ENCODE measurements around the gene SLC12A1. TPM values are rescaled to one million over a fixed set of nuclear protein-coding genes. Genes with fewer than 3 reads are reported as not detected.
"Not testable (repeated sequence)": the region's sequence is repeated elsewhere in the genome, so short reads cannot be mapped to it uniquely, and the experiment has no call there.

SLC12A1 gene
- total RNA-seq, 1 donor from 2014 or later, result not detected

DNA sequence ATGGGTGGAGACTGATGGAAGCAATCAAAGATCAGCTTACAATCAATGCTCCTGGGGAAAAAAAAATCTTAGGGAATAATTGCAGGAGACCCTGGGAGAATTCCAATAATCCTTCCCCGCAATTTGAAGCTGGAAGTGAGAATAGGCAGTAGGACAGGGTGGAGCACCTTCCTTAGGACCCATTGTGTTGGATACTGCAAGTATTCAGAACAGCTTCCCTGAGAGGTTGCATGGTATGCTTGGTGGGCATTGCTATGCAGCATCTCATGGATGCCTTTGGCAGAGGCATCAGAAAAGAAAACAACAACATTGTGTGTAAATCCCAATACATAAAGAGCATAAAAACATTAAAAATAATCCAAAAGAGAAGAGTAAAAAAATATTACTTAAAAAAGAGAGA is 100.5 kb downstream of the SLC12A1 start:
- no peak for DNase-seq (ENCODE audit: low read depth)

DNA sequence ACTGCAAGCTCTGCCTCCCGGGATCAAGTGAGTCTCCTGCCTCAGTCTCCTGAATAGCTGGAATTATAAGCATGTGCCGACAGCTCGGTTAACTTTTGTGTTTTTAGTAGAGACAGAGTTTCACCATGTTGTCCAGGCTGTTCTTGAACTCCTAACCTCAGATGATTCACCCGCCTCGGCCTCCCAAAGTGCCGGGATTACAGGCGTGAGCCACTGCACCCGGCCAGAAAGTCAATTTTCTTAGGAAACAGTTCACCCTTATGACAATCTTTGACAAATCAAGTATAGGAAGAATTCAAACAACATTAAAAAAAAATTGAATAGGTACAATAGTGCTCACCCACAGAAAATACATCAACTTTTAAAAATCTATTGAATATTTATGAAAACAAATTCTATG is 101.5 kb downstream of the SLC12A1 start:
- DNase-seq (ENCODE audit: low read depth), result no peak

DNA sequence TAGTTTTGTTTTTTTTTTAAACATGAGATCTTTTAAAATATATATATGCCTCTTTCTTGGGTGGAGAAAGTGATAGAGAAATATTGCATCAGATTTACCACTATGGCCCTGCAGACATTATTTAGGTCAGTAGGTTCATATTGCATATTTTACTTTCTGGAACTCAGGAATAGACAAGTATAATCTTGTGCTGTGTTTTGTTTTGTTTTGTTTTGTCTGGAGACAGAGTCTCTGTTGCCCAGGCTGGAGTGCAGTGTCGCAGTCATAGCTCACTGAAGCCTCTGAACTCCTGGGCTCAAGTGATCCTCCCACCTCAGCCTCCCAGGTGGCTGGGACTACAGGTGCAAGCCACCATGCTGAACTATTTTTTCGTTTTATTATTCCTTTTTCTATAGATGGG is 103.6 kb downstream of the SLC12A1 start:
- DNase-seq (ENCODE audit: low read depth), result no peak

DNA sequence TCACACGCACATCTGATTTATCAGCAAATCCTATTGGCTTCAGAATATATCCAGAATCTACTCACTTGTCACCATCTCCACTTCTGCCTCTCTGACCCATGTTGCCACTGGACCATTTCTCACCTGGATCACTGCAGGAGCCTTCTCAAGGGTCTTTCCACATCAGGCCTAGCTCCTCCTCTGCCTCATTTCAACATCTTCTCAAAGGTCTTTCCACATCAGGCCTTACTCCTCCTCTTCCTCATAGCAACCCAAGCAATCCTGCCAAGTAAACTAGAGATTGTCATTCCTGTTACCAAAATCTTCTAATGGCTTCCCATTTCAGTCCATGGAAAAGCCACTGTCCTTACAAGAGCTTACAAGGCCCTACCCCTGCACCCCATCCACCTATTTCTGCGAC is 107.1 kb downstream of the SLC12A1 start:
- DNase-seq (ENCODE audit: low read depth), result no peak

DNA sequence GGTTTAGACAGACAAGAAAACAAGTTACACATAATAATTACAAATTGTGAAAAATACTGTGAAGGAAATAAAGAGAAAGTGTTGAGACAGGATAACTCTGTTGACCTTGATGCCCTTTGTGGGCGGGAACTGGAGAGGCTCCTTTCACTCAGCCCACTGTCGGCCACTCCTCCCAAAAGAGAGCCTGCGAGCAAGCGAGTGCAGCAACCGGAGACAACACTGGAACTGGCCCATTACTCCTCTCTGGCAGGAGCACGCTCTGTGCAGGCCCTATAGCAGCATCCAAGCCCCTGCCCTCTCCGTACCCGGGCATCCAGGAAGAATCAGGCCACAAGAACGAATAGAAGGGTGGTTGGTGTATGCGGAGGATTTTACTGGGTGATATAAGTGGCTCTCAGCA is 108.9 kb downstream of the SLC12A1 start:
- no peak for DNase-seq (ENCODE audit: low read depth)

DNA sequence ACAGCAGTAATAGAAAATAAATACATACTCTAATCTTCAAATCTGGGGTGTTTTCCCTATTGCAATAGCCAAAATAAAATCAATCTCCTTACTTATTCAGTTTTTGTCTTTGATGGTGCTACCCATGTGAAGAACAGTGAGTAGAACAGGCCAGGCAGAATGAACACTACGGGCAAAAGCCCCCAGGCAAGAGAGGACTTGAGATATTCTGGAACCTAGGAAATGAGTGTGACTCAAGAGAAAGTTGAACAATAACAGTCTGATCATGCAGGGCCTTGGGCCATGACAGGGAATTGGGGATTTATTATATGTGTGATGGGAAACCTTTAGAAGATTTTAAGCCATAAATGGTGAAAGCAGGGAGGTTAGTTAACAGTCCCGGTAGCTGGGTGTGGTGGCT is 111.1 kb downstream of the SLC12A1 start:
- no peak for DNase-seq (ENCODE audit: low read depth)

DNA sequence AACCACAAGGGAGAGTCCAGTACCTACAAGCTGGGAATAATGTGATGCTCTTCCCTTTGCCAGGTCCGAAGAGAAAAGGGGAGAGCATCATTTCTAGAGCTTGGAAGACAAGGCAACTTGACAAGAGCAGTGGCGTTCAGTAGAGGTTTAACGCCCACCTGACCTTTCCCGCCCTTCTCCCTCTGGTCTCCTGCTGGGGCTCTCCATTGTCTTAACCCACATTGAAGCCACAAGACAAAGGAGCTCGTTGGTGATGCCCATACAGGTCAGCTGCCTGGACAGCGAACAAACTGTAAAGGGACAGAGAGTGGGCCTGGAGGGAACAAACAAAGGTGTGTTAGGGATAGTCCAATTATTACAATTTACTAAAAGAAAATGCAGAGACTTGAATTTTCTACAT is 112.0 kb downstream of the SLC12A1 start:
- DNase-seq (ENCODE audit: low read depth), result no peak

DNA sequence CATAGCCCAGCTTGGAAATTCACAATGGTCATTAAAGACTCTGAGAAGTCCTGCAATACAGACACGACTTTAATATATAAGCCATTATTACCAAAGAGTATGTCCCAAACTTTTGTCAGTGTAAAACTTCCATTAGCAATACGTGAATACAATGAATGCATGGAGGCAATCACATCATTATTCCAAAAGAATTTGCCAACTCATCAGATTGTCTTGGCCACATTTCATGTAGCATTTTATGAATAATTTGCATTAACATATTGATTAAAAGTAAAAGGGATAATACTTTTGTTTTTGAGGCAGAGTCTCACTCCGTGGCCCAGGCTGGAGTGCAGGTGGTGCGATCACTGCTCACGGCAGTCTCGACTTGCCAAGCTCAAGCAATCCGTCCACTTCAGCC is 117.2 kb downstream of the SLC12A1 start:
- no peak for DNase-seq (ENCODE audit: low read depth)

DNA sequence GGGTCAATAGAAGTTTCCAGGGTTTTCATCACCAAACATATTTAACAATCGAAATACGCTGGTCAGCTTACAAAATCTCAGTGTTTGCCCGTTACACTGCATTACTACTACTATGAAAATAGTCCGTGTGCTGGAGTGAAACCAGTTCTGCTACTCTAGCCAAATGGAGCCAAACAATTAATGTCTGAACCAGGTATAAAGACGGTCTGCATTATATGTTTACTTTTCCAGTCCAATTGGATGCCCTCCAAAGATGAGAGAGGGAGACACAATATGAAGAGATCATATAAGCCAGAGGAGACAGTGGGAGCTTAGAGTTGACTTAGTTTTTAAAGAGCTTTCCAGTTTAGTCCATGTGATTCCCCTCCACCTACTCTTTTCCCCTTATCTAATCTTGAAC is 118.8 kb downstream of the SLC12A1 start:
- DNase-seq (ENCODE audit: low read depth), result no peak

DNA sequence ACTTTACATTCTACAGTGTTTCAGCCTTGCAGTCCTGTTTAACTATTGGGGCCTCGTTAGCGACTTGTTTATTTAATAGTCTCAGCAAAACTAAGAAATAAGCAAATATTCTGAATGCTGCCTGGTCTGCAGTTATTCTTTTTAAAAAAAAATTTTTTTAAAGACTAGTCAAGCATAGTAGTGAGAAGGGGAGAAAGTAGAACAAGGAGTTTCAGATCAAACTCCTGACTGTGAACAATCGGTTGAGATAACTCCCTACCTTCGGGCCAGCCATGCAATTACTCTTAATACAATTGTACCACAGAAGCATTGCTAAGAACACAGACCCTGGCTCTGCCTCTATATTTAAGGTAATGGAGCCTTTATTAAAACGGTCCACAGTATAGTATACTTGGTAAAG is 119.3 kb downstream of the SLC12A1 start:
- DNase-seq (ENCODE audit: low read depth), result no peak

DNA sequence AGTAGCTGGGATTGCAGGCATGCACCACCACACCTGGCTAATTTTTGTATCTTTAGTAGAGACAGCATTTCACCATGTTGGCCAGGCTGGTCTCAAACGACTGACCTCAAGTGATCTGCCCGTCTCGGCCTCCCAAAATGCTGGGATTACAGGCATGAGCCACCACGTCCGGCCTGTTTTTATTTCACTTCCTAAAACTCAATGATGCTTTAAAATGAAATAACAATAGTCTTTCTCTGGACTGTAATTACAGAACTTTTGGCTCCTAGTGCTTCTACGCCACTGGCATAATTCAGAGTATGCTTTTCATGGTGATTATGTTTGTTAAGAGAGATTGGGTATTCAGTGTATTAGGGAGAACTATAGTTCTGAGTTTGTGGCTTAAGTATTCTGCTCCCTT is 120.1 kb downstream of the SLC12A1 start:
- not testable (repeated sequence) for DNase-seq (ENCODE audit: low read depth)

DNA sequence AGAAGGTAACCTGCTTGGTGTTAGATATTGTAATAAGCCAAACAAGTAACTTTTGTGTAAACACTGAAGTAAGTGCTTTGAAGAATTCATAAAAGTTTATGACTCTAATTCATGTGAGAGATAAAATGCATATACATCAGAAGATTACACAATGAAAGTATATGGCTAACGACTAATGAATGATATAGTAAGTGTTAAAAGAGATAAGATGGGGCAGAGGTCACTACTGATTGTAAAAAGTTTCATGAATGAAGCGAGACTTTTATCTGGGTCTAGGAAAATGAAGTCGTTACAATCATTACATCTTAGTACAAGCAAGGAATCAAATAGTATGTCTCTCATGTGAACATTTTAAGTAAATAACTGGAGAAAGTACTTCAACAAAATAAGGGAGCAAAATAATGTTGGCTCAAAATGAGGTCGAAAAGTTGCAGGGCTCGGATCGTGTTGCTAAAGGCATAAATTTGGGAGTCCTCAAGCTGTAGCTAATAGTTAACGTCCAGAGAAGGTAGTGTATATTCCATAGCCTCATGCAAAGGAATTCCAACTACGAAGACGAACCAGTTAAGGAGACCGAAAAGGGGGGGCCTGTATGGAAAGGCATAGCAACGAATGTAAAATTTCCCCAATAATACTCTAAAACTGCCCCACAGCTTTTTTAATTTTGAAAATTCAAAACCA is 124.1 kb downstream of the SLC12A1 start:
- DNase-seq (ENCODE audit: low read depth), result peak; percentile 8

DNA sequence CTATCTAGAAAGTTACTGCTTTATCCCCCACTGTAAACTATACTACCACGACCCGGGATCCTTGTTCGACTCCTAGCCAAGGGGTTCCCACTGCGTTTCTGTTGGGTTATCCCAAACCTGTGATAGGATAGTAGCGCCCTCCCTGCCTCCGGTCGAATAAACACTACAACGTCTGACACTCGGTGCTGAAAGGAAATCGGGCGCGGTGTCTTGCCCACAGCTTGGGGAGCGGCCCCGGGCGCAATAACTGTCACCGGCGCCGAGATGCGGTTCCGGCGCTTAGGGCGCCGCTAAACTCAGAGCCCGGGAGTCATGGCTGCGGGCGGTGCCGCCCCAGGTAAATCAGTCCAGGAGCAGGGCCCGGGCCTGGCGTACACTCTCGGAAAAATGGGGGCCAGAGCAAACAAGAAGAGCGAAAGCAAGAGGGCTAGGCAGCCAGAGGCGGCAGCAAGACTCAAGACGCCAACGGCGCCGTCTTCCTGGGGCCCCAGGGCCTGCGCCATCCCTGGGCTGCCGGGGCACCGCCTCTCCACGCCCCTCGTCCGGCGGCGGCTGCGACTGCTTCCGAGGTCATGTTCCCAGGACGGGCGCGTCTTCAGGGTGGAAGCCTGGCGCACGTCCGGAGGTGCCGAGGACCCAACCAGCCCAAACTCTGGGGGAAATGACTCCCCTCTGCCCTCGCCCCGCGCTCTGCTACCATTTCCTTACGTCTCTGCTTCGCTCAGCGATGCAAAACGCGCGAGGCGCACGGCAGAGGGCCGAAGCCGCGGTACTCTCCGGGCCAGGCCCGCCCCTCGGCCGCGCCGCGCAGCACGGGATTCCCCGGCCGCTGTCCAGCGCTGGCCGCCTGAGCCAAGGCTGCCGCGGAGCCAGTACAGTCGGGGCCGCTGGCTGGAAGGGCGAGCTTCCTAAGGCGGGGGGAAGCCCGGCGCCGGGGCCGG is 125.0 kb downstream of the SLC12A1 start, which contains the start of gene DUT:
Gene DUT, plus strand, starts transcription at position 575 of the 941 bp plus-strand sequence. Its CDS starts 87 bp downstream, at position 662.
- peak; percentile 88 for DNase-seq (ENCODE audit: low read depth)

DNA sequence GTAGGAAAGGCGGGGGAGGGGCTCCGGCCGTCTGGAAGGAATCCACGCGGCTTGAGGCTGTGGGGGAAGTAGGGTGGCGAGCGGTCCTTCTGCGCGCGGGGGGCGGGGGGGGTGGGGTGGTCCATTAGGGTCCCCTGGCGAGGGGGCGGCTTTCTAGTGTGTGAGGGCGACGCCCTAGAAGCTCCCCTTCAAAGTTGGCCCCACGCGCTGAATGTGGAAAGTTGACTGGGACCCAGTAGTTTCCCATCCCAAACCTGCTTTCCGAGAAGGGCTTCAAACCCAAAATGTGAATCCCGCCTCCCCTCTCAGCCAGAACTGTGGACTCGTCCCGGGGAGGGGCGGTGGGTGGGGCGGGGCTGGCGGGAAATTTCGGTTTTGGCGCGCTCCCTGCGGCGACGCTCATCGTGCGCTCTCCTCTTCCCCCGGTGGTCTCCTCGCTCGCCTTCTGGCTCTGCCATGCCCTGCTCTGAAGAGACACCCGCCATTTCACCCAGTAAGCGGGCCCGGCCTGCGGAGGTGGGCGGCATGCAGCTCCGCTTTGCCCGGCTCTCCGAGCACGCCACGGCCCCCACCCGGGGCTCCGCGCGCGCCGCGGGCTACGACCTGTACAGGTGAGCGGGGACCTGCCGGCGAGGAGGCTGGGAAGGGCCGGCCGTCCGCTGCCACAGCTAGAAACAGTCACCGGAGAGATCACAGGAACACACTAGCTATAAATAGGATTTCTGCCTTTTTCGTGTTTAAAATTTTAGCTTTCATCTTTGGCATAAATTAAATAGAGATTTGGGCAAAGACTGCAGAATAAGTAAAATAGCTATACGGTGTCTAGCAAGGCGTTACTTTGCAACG is 125.9 kb downstream of the SLC12A1 start:
- DNase-seq (ENCODE audit: low read depth), result peak; percentile 73

DNA sequence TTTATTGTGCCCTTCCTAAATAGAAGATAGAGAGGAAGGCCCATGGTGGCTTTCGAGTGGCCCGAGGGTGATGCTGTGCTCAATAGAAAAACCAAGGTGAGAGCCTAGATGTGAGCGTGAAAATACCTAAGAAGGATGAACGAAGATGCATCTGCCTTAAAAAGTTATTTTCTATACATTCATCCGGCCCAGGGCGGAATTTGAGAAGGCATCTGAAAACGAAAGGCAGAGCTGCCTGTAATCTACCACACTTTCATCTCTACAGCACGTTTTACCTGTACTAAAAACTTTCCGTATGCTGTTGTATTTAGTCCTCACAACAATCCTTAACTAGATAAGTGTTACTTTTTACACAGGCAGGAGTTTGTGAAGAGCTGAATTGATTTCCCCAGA is 126.5 kb downstream of the SLC12A1 start:
- no peak for DNase-seq (ENCODE audit: low read depth)

DNA sequence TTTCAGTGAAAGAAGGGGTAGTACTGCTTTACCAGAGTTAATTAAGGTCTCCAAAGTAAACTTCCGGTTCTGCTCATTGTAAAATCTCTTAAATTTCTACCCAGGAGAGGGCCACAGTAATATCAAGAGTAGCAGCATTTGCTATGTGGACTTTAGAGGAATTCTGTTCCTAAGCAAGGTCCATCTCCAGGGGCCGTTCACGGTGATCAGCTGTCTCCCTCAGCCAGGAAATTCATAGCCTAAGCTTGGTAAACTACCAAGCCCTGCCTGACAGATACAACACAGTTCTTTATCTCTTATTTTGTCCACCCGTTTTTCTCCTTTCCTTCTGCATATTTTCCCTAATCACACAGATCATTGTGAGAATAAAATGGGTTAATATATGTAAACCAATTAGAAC is 127.4 kb downstream of the SLC12A1 start:
- DNase-seq (ENCODE audit: low read depth), result no peak

DNA sequence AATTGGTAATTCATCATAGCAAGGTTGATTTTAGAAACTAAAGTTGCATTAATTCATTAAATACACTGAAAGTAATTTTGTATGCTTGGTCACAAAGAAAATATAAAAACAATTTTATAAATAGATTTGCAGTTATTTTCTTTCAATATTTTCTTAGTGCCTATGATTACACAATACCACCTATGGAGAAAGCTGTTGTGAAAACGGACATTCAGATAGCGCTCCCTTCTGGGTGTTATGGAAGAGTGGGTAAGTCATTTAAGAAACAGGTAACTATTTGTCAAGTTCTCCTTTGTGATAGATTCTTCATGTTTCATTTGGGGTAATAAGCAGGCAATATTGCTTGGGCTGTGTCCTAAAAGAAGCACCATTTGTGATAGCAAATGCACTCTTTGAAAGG is 128.2 kb downstream of the SLC12A1 start:
- no peak for DNase-seq (ENCODE audit: low read depth)

DNA sequence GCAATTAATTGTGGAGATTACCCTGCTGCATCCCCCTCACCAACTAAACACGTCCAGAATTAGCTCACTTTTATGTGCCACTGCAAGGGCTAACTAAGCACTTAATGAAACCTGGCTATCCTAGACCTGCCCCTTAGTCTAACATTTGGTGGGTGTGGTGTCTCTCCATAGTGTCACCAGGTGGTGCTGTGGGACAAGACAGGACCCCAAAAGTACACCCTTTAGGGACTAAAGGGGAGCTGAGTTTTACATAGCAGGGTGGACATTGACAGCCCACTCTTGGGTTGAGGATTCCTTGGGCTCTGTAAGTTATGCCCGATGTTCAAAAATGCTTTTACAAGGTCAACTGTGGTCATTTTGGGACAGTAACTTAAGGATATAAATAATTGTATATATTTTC is 130.8 kb downstream of the SLC12A1 start:
- no peak for DNase-seq (ENCODE audit: low read depth)

DNA sequence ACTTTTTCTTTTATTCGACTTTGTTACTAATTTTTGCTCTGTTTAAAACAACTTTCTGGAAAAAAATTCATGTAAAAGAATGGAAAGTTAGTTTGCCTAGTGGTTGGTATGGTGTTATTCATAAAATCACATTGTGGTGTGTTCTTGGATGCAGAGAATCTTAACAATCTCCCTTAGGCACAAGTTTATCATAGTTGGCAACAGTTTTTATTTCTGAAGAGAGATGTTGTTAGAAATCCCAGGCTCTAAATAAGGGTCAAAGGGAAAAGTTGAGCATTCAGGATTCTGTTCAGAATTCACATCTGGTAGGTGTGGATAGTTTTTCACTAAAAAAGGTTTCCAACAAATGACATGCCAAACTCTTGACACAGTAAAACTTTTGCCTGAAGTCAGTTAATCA is 131.5 kb downstream of the SLC12A1 start:
- DNase-seq (ENCODE audit: low read depth), result no peak

DNA sequence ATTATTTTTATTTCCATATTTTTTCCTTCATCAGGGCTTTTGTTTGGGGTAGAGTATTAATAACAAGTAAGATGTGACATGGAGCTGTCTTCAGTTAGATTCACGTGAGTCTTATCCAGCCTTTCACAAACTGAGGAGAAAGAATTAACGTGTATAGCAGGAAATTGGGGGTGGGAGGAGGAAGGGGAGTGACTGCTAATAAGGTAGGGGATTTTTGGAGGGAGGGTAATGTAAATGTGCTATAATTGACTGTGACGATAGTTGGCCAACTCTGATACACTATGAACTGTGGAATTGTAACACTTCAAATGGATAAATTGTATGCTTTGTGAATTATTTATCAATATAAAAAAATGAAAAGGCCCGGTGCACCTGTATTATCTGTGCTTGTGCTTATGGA is 134.0 kb downstream of the SLC12A1 start:
- DNase-seq (ENCODE audit: low read depth), result no peak

DNA sequence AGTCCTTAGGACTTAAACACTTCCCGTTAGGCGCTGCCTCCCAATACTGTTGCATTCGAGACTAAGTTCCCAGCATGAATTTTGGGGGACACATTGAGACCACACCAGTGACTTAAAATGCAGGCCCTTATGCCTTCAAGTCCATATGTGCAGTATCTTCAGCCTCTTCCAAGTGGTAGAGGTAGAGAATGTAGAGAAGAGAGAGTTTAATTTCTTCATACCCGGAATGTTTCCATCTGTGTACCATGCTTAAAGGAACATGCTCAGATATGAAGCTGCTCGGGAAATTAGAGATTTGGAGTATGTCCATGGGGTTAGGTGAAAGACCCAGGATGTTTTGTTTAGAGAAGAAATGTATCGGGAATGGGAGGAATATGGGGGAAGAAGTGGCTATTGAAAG is 137.8 kb downstream of the SLC12A1 start:
- no peak for DNase-seq (ENCODE audit: low read depth)

DNA sequence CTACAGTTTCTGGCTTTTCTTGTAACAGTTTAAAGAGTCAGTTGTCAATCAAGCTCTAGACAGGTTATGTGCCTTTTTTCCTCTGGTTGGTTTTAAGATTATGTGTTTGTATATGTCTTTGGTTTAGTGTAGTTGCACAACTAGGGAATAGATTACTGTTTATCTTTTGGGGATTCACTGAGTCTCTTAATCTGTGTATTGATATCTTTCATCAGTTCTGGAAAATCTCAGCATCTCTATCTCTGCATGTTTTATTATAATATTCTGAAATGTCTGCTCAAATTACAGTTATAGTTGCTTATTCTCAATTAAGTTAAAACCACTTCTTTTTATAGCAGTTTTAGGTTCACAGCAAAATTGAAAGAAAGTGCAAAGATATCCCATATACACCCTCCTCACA is 139.4 kb downstream of the SLC12A1 start:
- DNase-seq (ENCODE audit: low read depth), result no peak
